GM19025 (cell line): ENCODE measurements around the gene PTCH1.

ENCODE experiments used
- ATAC-seq: cut with Tn5 transposase; IDR thresholded peaks from one replicate; pipeline ENCODE4 v1.9.1; 2021; ENCODE audit warnings: mild to moderate bottlenecking, low read depth, moderate library complexity; ENCODE audit not compliant: unreplicated experiment

Gene PTCH1

GRCh38 chr9:95513711-95514110 lies 3.1 kb downstream of the PTCH1 start:
- no peak for ATAC-seq

GRCh38 chr9:95512709-95513095 lies 4.1 kb downstream of the PTCH1 start:
- no peak for ATAC-seq

GRCh38 chr9:95511952-95512708 lies 4.6 kb downstream of the PTCH1 start:
- ATAC-seq, result no peak

- ATAC-seq, result no peak
Observed at GRCh38 chr9:95511616-95511931, 5.2 kb downstream of the PTCH1 start.

GRCh38 chr9:95510709-95511615 lies 5.8 kb downstream of the PTCH1 start:
- peak; percentile 42 for ATAC-seq

GRCh38 chr9:95509851-95510708 lies 6.7 kb downstream of the PTCH1 start:
- no peak for ATAC-seq

- ATAC-seq, result no peak
Observed at GRCh38 chr9:95508968-95509850, 7.6 kb downstream of the PTCH1 start.

GRCh38 chr9:95508242-95508967 lies 8.4 kb downstream of the PTCH1 start:
- no peak for ATAC-seq

GRCh38 chr9:95507464-95508241 lies 9.1 kb downstream of the PTCH1 start:
- no peak for ATAC-seq

GRCh38 chr9:95506678-95507463 lies 9.9 kb downstream of the PTCH1 start:
- ATAC-seq, result peak; percentile 2

GRCh38 chr9:95506428-95506677 lies 10.4 kb downstream of the PTCH1 start:
- peak; percentile 20 for ATAC-seq

- peak; percentile 31 for ATAC-seq
Observed at GRCh38 chr9:95505717-95506427, 10.9 kb downstream of the PTCH1 start.

- ATAC-seq, result no peak
Observed at GRCh38 chr9:95505072-95505716, 11.6 kb downstream of the PTCH1 start.

- ATAC-seq, result no peak
Observed at GRCh38 chr9:95504053-95504963, 12.5 kb downstream of the PTCH1 start.

- ATAC-seq, result no peak
Observed at GRCh38 chr9:95503369-95503768, 13.4 kb downstream of the PTCH1 start.

- no peak for ATAC-seq
Observed at GRCh38 chr9:95502248-95502647, 14.5 kb downstream of the PTCH1 start.
